H9 (cell line): ENCODE data around the gene GP1BB. TPM values are rescaled to one million over a fixed set of nuclear protein-coding genes. Genes with fewer than 3 reads are reported as not detected.

Experiments used
- DNase-seq: peaks from one replicate; pipeline ENCODE4 v3.0.0-alpha.2; 2017
- H2AFZ ChIP-seq: one replicate; pipeline ENCODE4 v1.6.1; 2013; ENCODE audit warnings: mild to moderate bottlenecking, low read length, control low read depth, moderate library complexity
- H2AK5ac ChIP-seq: 2 replicates; pipeline ENCODE4 v1.6.1; 2013; ENCODE audit warnings: low read length, control low read depth, mixed read lengths; ENCODE audit not compliant: insufficient read length
- H2BK120ac ChIP-seq: one replicate; pipeline ENCODE4 v1.6.1; 2013; ENCODE audit warnings: low read depth, mild to moderate bottlenecking, low read length, control low read depth, inconsistent platforms; ENCODE audit not compliant: poor library complexity, severe bottlenecking
- H2BK12ac ChIP-seq: 2 replicates; pipeline ENCODE4 v1.6.1; 2013; ENCODE audit warnings: low read length, control low read depth, mixed read lengths, low read depth; ENCODE audit not compliant: insufficient read length
- H2BK15ac ChIP-seq: 2 replicates; pipeline ENCODE4 v1.6.1; 2013; ENCODE audit warnings: low read depth, low read length, control low read depth
- H2BK20ac ChIP-seq: one replicate; pipeline ENCODE4 v1.6.1; 2013; ENCODE audit warnings: low read depth, mild to moderate bottlenecking, low read length, control low read depth, inconsistent platforms; ENCODE audit not compliant: poor library complexity, severe bottlenecking
- H2BK5ac ChIP-seq: 2 replicates; pipeline ENCODE4 v1.6.1; 2013; ENCODE audit warnings: low read length, control low read depth, mixed read lengths; ENCODE audit not compliant: insufficient read length
- H3K14ac ChIP-seq: 2 replicates; pipeline ENCODE4 v1.6.1; 2013; ENCODE audit warnings: low read length, control low read depth; ENCODE audit not compliant: insufficient read depth
- H3K18ac ChIP-seq: 2 replicates; pipeline ENCODE4 v1.6.1; 2013; ENCODE audit warnings: low read depth, mild to moderate bottlenecking, mixed read lengths, low read length, control low read depth; ENCODE audit not compliant: insufficient read length
- H3K23ac ChIP-seq: 2 replicates; pipeline ENCODE4 v1.6.1; 2013; ENCODE audit warnings: low read length, control low read depth, mixed read lengths, low read depth; ENCODE audit not compliant: insufficient read length
- H3K23me2 ChIP-seq: 2 replicates; pipeline ENCODE4 v1.6.1; 2013; ENCODE audit warnings: low read depth, mild to moderate bottlenecking, mixed read lengths, low read length, control low read depth; ENCODE audit not compliant: insufficient read length, poor library complexity, severe bottlenecking
- H3K27ac ChIP-seq: 2 replicates; pipeline ENCODE4 v1.5.1; 2013; ENCODE audit warnings: low read length, control low read depth, mixed read lengths, low read depth; ENCODE audit not compliant: insufficient read length
- H3K27me3 ChIP-seq: 2 replicates; pipeline ENCODE4 v1.6.1; 2013; ENCODE audit warnings: low read length, control low read depth, inconsistent platforms; ENCODE audit not compliant: insufficient read depth
- H3K4ac ChIP-seq: 2 replicates; pipeline ENCODE4 v1.6.1; 2013; ENCODE audit warnings: low read depth, mild to moderate bottlenecking, control low read depth, inconsistent platforms, low read length, moderate library complexity
- H3K4me1 ChIP-seq: 2 replicates; pipeline ENCODE4 v1.6.1; 2013; ENCODE audit warnings: low read length, control low read depth, inconsistent platforms; ENCODE audit not compliant: insufficient read depth
- H3K4me2 ChIP-seq: 2 replicates; pipeline ENCODE4 v1.6.1; 2013; ENCODE audit warnings: low read length, control low read depth, mixed read lengths; ENCODE audit not compliant: insufficient read length, insufficient read depth
- H3K56ac ChIP-seq: 2 replicates; pipeline ENCODE4 v1.6.1; 2013; ENCODE audit warnings: low read depth, mild to moderate bottlenecking, mixed read lengths, low read length, control low read depth; ENCODE audit not compliant: insufficient read length
- H3K79me1 ChIP-seq: 2 replicates; pipeline ENCODE4 v1.6.1; 2013; ENCODE audit warnings: low read depth, mild to moderate bottlenecking, moderate library complexity, low read length, control low read depth, inconsistent platforms; ENCODE audit not compliant: insufficient read depth, poor library complexity, severe bottlenecking
- H3K79me2 ChIP-seq: 2 replicates; pipeline ENCODE4 v1.6.1; 2013; ENCODE audit warnings: low read length, control low read depth, inconsistent platforms; ENCODE audit not compliant: insufficient read depth
- H3K9ac ChIP-seq: 2 replicates; pipeline ENCODE4 v1.6.1; 2013; ENCODE audit warnings: low read length, control low read depth, mixed read lengths; ENCODE audit not compliant: insufficient read length; ENCODE audit errors: extremely low read depth
- H3K9me3 ChIP-seq: one replicate; pipeline ENCODE4 v1.6.1; 2013; ENCODE audit warnings: low read depth, low read length, inconsistent platforms; ENCODE audit not compliant: control insufficient read depth
- H3T11ph ChIP-seq: one replicate; pipeline ENCODE4 v1.6.1; 2013; ENCODE audit warnings: mild to moderate bottlenecking, low read length, control low read depth, inconsistent platforms
- H4K20me1 ChIP-seq: one replicate; pipeline ENCODE4 v1.6.1; 2013; ENCODE audit not compliant: control insufficient read depth, insufficient read length, insufficient read depth
- H4K5ac ChIP-seq: 2 replicates; pipeline ENCODE4 v1.6.1; 2013; ENCODE audit warnings: low read depth, mild to moderate bottlenecking, mixed read lengths, low read length, control low read depth; ENCODE audit not compliant: insufficient read length
- H4K8ac ChIP-seq: replicated peaks from 2 replicates; pipeline ENCODE4 v1.6.1; 2013; ENCODE audit warnings: low read length, control low read depth, mixed read lengths, low read depth; ENCODE audit not compliant: insufficient read length
- H4K91ac ChIP-seq: 2 replicates; pipeline ENCODE4 v1.6.1; 2013; ENCODE audit warnings: low read depth, mild to moderate bottlenecking, moderate library complexity, mixed read lengths, low read length, control low read depth; ENCODE audit not compliant: insufficient read length
- H3K27ac Mint-ChIP-seq, 3 experiments: 2 replicates in 2 of 3; 3 replicates in 1 of 3; pipeline ENCODE4 v1.8.0; 2020 to 2021; ENCODE audit warnings: mixed read lengths in 3 of 3, mild to moderate bottlenecking in 1 of 3, moderate library complexity in 1 of 3
- H3K27me3 Mint-ChIP-seq: 2 replicates; pipeline ENCODE4 v1.8.0; 2021; ENCODE audit warnings: low read depth, mild to moderate bottlenecking, moderate library complexity, mixed read lengths
- H3K36me3 Mint-ChIP-seq, 3 experiments: 2 replicates in 2 of 3; 3 replicates in 1 of 3; pipeline ENCODE4 v1.8.0; 2020 to 2021; ENCODE audit warnings: low read depth in 3 of 3, mixed read lengths in 3 of 3; ENCODE audit not compliant: insufficient read depth in 1 of 3
- H3K4me1 Mint-ChIP-seq, 2 experiments: 2 replicates each; pipeline ENCODE4 v1.8.0; 2020; ENCODE audit warnings: mixed read lengths in 2 of 2
- H3K4me3 Mint-ChIP-seq, 2 experiments: 2 replicates in 1 of 2; 3 replicates in 1 of 2; pipeline ENCODE4 v1.8.0; 2020 to 2021; ENCODE audit warnings: mild to moderate bottlenecking in 2 of 2, mixed read lengths in 2 of 2, moderate library complexity in 1 of 2
- H3K9me3 Mint-ChIP-seq, 2 experiments: 2 replicates in 1 of 2; 3 replicates in 1 of 2; pipeline ENCODE4 v1.8.0; 2020; ENCODE audit warnings: mild to moderate bottlenecking in 2 of 2, mixed read lengths in 2 of 2, moderate library complexity in 1 of 2
- CTCF ChIP-seq: fragments of 200-600 bp; sonication (generic); conservative IDR thresholded peaks from 3 replicates; pipeline ENCODE4 v1.8.0; 2021; ENCODE audit warnings: antibody characterized with exemption, mild to moderate bottlenecking
- WGBS: extraction: QIAGEN DNeasy Blood & Tissue Kit; methylation state at CpG from one replicate; pipeline ENCODE4 v1.1.7; 2013; ENCODE audit warnings: missing lambda C conversion rate, low lambda C conversion rate, mixed read lengths; ENCODE audit not compliant: insufficient read length; ENCODE audit errors: extremely low coverage; 5-methylcytosine and 5-hydroxymethylcytosine counted together
- total RNA-seq: library from RNA; stranded (reverse); gene quantifications from 2 replicates; pipeline ENCODE4 v1.2.1, GENCODE V29; 2021

Gene GP1BB
- total RNA-seq, 1 experiment from 2014 or later = 3.4 TPM

GRCh38 chr22:19743081-19743480 is 19.7 kb downstream of the GP1BB start:
- Histone ChIP-seq H3K79me2 (no peaks in the 10 kb centered on the region), H2BK12ac (no peak overlapping the region), H3K23me2 (no peaks in the 10 kb centered on the region), H2BK5ac (no peak overlapping the region), H2AFZ (no peak overlapping the region), H3K27me3 (no peaks in the 10 kb centered on the region), H3K56ac (no peak overlapping the region), H3K14ac (no peak overlapping the region), H3K27ac (no peak overlapping the region), H3K18ac (no peak overlapping the region), H2BK120ac (no peak overlapping the region), H3K9me3 (no peaks in the 10 kb centered on the region), H3K4me2 (no peak overlapping the region), H4K5ac (no peak overlapping the region), H3K79me1 (no peaks in the 10 kb centered on the region), H3K23ac (no peak overlapping the region), H2AK5ac (no peak overlapping the region), H3K4ac (no peak overlapping the region), H4K8ac (no peak overlapping the region), H2BK15ac (no peak overlapping the region), H4K20me1 (no peaks in the 10 kb centered on the region), H3T11ph (no peak overlapping the region), H4K91ac (no peak overlapping the region), H2BK20ac (no peak overlapping the region), H3K9ac (no peak overlapping the region), H3K4me1 (no peaks in the 10 kb centered on the region)
- peaks cover 3% of the 10 kb centered on the region; the same call in 1 of the 2 replicates for H3K27me3 Mint-ChIP-seq
- H3K36me3 Mint-ChIP-seq = no peaks in the 10 kb centered on the region
- DNase-seq = no peak
- WGBS = no CpG with 5 or more reads among the region's 6 CpGs
- no peak overlapping the region for H3K4me3 Mint-ChIP-seq
- H3K27ac Mint-ChIP-seq = no peak overlapping the region
- no peak for TF ChIP-seq CTCF
- peaks cover 4 to 5% of the 10 kb centered on the region in 2 experiments; a peak in 3 of 4 replicates for H3K4me1 Mint-ChIP-seq
- H3K9me3 Mint-ChIP-seq = no peaks in the 10 kb centered on the region; a peak in 1 of 5 replicates
